HG02870 (cell line): ENCODE data around the gene ACAP2.
"Not testable (repeated sequence)": the region's sequence is repeated elsewhere in the genome, so short reads cannot be mapped to it uniquely, and the experiment has no call there.

Experiments
- ATAC-seq: cut with Tn5 transposase; IDR thresholded peaks from one replicate; pipeline ENCODE4 v1.9.1; 2021; ENCODE audit warnings: mild to moderate bottlenecking, moderate library complexity; ENCODE audit not compliant: unreplicated experiment

ACAP2 gene, protein sequence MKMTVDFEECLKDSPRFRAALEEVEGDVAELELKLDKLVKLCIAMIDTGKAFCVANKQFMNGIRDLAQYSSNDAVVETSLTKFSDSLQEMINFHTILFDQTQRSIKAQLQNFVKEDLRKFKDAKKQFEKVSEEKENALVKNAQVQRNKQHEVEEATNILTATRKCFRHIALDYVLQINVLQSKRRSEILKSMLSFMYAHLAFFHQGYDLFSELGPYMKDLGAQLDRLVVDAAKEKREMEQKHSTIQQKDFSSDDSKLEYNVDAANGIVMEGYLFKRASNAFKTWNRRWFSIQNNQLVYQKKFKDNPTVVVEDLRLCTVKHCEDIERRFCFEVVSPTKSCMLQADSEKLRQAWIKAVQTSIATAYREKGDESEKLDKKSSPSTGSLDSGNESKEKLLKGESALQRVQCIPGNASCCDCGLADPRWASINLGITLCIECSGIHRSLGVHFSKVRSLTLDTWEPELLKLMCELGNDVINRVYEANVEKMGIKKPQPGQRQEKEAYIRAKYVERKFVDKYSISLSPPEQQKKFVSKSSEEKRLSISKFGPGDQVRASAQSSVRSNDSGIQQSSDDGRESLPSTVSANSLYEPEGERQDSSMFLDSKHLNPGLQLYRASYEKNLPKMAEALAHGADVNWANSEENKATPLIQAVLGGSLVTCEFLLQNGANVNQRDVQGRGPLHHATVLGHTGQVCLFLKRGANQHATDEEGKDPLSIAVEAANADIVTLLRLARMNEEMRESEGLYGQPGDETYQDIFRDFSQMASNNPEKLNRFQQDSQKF

DNA sequence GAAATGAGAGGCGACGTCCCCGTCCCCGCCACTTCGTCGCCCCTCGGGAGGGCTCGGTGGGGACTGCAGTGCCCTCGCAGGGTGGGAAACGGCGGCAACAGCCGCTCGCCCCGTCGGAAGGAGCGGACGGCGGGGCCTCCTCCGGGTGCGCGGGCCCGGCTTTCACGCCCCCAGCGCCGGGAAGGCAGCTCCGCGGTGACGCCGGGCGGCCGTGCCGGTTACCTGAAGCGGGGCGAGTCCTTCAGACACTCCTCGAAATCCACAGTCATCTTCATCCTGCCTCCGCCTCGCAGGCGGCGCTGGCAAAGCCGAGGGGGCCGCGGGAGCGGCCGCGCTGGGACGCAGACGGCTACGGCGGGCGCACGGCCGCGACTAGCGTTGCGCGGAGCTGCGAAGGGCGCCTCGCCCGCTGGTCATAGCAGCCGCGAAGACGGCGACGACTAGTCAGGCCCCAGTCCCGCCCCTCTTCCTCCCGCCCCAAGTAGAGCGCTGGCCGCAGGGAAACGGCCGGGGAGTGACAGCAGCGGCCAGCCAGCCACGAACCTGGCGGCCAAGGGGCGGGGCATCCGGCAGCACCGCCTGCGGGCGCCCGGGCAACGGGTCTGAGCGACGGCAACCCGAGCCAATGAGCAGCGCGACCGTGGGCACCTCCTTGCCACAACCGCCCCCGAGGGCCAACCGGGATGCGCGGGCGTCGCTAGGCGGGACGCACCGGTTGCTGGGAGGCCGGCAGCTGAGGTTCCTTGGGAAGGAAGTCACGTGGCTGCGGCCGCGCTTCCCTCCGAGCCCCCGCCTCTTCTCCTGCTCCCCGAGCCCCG, at the start of gene ACAP2:
Gene ACAP2, minus strand, starts transcription at position 448 of the 818 bp plus-strand sequence. Its CDS starts 173 bp downstream, at position 275.
- ATAC-seq, result peak; percentile 93

DNA sequence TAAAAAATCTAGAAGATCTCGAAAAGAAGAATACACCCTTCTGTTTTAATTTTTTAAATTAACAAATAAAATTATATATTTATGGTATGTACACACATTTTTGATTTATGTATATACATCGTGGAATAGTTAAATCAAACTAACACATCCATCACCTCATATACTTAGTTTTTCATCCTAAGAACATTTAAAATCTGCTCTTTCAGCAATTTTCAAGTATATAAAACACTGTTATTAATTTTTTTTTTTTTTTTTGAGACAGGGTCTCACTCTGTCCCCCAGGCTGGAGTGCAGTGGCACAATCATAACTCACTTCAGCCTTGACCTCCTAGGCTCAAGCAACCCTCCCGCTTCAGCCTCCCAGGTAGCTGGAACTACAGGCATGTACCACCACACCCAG, 32.8 kb upstream of the ACAP2 start:
- no peak for ATAC-seq

DNA sequence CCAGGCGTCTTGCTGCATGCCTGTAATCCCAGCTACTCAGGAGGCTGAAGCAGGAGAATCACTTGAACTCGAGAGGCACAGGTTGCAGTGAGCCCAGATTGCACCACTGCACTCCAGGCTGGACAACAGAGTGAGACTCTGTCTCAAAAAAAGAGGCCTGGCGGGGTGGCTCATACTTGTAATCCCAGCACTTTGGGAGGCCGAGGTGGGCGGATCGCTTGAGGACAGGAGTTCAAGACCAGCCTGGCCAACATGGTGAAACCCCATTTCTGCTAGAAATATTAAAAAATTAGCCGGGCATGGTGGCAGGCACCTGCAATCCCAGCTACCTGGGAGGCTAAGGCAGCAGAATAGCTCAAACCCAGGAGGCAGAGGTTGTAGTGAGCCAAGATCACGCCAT, 32.3 kb upstream of the ACAP2 start:
- not testable (repeated sequence) for ATAC-seq

DNA sequence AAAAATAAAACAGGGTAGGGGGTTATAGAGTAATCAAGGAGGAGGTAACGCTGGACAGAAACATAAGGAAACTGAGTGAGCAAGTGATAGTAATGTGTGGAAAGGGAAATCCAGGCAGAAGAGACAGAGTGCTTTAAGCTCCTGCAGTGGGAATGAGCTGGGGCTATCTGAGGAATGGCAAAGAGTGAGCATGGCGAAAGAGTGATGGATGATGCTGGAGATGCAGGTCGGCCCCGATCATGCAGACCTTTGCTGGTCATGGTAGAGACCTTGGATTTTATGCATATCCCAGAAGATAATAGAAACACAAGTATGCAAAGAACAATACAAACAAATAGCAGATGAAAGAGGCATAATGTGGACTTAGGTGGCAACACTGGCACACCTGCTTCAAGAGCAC, 26.0 kb upstream of the ACAP2 start:
- ATAC-seq, result no peak

DNA sequence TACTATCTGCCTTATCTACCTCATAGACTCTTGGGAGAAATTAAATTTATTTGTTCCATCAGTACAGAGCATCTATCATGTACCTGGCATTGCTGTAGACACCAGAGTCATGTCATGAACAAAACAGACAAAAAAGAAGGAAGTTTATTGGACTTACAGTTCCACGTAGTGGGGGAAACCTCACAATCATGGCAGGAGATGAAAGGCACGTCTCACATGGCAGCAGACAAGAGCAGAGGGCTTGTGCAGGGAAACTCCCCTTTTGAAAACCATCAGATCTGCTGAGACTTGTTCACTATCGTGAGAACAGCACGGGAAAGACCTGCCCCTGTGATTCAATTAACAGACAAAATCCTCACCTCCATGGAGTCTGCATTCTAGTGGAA, 25.6 kb upstream of the ACAP2 start:
- no peak for ATAC-seq

DNA sequence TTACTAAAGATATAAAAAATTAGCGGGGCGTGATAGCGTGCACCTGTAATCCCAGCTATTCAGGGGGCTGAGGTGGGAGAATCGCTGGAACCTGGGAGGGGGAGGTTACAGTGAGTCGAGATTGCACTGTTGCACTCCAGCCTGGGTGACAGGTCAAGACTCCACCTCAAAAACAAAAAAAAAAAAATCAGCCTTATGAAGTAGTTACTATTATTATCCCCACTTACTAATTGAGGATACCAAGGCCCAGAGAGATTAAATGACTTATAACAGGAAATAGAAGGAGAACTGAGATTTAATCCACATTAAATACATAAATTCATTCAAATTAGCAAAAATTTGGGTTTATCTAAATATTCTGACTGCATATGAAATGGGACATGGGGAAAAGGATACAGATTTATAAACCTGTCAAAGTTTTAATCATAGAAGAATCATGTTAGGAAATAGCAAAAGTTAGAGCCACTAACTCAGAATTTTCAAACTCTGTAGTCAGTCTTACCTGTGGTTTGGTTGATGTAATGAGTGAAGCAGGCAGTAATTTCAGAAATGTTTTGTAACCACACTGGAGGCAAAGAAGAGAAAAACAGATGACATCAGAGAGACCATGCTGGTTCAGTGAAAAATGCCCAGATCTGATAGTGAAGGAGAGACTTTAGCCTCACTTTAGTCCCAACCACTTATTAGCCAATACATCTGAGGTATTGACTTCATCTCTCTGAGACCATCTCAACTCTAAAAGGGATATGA, 25.0 kb upstream of the ACAP2 start:
- no peak for ATAC-seq

DNA sequence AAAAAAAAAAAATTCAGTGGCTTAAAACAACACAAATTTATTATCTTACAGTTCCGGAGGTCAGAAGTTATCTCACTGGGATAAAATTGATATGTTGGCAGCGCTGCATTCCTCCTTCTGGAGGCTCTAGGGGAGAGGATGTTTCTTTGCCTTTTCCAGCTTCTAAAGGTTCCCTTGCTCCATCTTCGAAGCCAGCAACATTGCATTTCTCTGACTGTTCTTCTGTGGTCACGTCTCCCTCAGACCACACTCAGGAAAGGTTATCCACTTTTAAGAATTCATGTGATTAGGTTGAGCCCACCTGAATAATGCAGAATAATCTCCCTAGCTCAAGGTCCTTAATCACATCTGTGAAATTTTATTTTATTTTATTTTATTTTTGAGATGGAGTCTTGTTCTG, 23.4 kb upstream of the ACAP2 start:
- no peak for ATAC-seq

DNA sequence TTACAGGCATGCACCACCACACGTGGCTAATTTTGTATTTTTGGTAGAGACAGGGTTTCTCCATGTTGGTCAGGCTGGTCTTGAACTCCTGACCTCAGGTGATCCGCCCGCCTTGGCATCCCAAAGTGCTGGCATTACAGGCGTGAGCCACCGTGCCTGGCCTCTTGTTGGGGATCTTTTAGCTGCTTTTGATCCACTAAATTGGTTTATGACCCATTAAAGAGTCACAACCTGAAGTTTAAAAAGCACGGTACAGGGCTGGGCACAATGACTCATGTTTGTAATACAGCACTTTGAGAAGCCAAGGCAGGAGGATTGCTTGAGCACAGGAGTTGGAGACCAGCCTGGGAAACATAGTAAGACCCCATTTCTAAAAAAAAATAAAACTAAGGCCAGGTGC, 20.1 kb upstream of the ACAP2 start:
- not testable (repeated sequence) for ATAC-seq

DNA sequence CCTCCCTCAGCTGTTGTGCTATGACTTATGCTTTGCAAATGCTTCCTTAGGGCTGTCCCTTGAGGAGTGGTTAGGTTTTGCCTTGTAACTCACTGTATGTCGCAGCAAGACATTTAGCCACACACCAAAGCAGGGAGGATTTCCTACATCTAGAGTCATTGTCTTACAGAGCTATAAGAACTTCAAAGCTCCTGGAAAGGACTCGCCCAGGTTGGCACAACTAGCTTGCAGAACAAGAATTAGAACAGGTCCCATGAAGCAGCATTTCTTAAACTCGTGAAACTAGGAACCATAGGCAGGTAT, 19.4 kb upstream of the ACAP2 start:
- no peak for ATAC-seq

DNA sequence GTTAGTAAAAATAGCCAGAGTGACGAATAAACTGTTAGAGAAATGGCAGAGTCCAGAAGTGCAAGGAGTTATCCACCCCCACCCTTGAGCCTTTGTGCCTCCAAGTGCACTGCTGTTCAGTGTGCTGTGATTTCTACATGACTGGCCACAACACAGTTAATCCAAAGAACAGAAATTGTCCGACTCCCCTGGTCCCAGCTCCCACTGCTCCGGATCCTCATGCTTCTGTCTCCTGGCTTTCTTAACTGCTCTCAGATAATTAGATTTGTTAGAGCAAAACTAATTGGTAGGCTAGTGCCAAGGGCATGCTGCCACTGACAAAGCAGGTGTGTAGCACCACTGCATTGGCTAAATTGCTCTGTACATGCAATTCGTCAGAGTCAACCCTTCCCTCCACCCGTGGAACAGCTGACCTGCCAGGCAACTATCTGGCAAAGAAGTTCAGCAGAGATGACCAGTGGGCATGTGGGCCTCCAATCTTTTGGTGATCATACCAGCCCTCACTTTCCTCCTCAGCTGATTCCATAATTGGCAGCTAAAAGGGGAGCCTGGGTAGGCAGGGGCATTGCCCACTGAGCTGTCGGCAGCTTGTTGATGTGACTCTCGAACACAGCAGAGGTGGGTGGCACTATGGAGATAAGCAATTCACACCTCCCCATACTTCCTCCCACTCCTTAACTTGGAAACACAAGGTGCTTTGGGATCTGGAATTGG, 18.9 kb upstream of the ACAP2 start:
- ATAC-seq, result no peak

DNA sequence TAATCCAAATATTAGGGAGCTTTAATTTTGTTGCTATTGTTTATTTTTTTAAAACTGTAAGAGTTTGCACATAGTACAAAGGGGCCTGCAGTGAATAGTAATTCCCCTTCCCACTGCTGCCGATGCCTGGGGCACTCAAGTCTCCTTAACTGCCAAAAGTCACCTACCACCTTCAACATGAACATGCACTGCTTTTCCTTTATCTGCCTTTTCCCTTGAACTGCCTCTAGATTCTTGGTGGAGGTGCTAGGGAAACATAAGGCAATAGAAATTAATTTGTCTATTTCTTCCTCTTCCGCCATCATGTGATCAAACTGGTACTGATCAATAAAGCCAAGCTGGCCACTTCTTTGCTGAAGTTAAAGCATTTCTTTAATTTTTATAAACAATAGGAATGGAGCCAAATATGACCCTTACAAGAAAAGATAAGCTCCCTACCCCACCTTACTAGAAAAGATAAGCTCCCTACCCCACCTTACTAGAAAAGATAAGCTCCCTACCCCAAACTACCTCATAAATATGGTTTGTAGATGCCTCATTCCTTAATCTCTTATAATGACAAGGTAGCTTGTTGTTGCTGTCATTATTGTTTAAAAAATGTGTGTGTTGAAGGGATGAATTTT, 17.4 kb upstream of the ACAP2 start:
- ATAC-seq, result no peak

DNA sequence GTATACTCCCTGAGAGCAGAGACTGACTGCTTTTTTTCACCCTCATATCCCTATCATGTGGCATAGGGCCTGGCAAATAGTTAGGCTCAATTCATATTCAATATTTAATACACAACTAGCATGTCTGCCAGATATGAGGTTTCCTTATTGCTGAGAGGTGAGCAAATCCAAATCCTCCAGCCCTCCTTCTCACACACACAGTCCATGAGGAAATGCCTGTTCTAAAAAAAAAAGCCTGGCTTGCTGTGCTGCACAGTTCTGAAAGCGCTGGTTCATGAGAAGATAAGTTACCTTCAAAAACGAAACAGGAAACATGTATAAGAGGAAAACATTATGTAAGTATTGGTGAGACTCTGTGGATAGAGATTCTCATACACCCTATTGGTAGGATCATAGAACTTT, 15.5 kb upstream of the ACAP2 start:
- ATAC-seq, result peak; percentile 82

DNA sequence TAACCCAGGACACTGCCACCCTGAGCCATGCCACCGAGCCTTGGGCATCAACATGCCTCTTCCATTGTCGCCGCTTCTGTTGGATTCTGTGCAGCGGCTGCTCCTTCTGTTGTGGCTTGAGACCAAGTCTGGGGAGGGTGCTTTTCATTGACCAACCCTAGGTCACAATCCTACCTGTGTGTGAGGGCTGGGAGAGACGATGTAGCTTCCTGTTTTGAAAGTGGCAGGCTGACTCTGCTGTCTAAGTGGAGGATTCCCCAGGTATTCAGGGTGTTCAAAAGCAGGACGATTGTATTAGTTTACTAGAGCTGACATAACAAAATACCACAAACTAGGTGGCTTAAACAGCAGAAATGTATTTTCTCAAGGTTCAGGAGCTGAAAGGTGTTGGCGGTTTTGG, 13.0 kb upstream of the ACAP2 start:
- no peak for ATAC-seq

DNA sequence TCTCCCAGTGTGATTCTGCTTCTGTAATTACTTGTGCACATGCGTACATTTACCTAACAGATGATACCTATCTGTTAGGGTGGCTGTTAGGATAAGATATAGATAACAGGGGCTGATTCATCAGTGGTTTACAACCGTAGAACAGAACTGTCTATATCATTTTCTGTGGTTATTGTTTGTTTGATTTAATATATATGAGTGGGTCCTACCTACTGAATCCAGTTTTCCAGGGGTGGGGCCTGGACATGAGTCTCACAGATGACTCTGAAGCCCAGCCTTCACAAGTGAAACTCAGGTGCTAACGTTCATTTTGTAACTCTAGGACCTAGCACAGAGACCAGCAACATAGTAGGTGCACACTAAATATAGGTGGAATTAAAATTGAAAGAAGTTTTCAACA, 10.4 kb upstream of the ACAP2 start:
- no peak for ATAC-seq

DNA sequence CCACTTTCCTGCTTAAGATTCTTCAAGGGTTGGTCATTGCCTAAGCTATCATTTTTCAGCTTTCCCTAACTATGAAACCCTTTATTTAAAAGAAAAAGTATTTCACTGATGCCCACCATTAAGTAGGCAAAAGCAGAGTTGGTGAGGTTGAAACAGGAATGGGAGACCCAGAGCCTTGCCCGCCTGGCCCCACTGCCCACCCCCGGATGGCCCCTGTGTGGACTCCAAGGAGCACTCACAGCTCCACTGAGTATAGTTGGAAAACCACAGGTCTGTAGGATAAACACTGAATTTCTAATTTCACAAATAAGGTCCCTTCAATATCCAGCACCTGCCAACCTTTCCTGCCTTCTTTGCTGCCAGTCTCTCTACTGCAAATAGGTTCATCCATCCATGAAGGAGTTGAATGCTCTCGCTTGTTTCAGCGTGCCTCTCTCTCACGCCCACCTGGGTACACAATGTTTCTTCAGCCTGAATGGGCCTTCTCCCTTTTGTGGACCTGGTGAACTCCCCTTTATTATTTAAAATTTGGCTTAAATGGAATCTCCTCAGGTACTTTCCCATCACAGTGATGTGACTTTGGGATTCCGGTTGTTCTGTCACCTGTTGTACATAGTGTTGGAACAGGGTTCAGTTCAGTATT, 8.7 kb upstream of the ACAP2 start:
- no peak for ATAC-seq

DNA sequence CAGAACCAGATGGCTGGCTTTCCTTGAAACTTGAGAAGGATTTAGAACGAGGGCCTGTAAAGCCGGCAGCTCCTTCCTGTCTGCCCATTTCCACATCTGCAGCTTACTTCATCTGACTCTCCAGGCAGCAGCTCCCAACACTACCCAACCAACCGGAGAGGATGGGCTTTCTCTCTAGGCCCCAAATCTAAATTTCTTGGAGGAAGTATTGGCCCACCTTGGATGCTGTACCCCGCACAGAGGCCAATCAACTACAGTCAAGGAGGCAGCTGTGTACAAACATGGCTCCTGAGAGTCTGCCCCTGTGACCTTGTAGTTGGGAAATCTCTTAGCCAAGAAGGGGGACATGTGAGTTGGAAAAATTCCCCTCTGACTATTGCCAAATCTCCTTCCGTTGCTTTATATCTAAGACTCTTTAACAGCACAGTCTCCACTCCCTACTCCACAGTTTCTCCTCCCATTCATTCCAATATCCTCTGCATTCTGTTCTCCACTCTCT, 8.0 kb upstream of the ACAP2 start:
- no peak for ATAC-seq

DNA sequence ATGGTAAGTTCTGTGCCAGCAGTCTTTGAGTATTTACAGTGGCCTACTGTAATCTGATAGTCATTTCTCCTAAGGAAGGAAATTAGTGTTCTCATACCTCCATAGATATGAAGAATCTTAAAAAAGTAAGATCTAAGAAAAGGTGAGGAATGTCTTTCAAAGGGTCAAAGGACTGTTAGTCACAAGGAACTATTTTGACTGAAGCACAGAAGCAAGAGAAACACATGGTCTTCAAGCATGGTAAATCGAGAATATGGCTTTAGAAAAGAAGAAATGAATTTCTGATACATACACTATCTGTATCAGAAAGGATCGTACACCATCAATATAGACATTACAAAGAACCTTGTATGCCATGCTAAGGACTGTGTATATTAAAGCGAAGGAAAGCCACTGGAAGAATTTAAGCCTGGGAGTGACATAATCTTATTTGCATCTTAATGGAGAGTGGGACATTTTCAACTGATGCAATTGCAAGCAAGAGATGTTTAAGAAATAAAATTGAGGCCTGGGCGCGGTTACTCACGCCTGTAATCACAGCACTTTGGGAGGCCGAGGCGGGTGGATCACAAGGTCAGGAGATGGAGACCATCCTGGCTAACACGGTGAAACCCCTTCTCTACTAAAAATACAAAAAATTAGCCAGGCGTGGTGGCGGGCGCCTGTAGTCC, 5.5 kb upstream of the ACAP2 start:
- ATAC-seq, result no peak

DNA sequence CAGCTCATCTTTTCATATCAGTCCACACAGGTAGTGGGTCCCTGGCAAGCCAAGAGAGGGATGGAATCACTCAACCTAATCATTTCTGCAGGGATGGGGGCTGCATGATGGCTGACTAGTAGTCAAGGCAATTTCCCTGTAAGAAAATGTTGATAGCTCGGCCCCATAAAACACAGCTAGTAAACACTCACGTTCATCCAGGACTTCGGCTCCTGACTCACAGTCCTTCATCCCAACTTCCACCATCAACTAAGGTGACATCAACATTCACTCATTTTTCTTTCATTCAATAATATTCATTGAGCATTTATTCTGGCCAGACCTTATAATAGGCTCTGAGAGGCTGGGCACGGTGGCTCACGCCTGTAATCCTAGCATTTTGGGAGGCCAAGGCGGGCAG, 4.4 kb upstream of the ACAP2 start:
- ATAC-seq, result no peak

DNA sequence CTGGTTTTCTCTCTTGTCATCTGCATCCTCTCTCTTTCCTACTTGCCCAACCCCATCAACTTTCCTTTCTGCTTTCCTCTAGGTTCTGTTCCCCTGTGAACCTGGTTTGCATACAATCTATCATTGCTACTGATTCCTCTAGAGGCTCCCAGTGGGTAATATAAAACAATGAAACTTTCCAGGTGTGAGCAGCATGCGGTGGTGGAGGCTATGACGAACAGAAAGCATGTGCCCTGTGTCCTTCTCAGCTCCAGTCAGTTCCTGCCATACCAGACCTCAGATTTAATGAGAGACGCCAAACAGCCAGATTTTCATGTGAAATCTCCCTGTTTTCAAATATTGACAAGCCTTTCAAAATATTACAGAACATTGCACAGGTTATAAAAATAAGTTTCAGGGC, 3.5 kb upstream of the ACAP2 start:
- ATAC-seq, result no peak
